ENCODE data around the gene MRPL36.

DNA sequence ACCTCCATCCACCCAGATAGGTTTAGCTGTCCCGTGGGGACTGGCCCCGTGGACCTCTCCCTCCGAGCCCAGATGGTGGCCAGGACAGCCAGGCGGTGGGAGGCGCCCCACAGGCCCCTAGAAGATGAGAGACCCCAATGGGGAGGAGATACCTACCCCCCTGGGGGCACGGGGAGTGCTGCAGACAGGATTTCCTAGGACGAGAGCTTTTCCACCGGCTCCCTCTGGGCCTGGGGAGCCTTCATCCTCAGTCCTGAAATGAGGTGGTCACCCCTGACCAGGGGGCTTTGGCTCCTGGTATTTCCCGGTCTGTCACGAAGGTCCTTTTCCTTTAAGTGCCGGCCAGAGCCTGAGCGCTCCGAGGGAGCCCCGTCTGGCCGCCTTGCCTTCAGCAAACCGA lies 46.8 kb downstream of the MRPL36 start:
- TF ChIP-seq POLR2A (IDR thresholded peaks at IDR 0.05) (no peak), EP300 (IDR thresholded peaks at IDR 0.05) (no peak), POLR2AphosphoS5 (IDR thresholded peaks at IDR 0.05) (no peak)
- TF ChIP-seq, protein P1, sequence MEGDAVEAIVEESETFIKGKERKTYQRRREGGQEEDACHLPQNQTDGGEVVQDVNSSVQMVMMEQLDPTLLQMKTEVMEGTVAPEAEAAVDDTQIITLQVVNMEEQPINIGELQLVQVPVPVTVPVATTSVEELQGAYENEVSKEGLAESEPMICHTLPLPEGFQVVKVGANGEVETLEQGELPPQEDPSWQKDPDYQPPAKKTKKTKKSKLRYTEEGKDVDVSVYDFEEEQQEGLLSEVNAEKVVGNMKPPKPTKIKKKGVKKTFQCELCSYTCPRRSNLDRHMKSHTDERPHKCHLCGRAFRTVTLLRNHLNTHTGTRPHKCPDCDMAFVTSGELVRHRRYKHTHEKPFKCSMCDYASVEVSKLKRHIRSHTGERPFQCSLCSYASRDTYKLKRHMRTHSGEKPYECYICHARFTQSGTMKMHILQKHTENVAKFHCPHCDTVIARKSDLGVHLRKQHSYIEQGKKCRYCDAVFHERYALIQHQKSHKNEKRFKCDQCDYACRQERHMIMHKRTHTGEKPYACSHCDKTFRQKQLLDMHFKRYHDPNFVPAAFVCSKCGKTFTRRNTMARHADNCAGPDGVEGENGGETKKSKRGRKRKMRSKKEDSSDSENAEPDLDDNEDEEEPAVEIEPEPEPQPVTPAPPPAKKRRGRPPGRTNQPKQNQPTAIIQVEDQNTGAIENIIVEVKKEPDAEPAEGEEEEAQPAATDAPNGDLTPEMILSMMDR (IDR thresholded peaks at IDR 0.05), result no peak
